ENCODE results near the gene TSEN2. TPM values are rescaled to one million over a fixed set of nuclear protein-coding genes. Genes with fewer than 3 reads are reported as not detected.

Gene TSEN2
- total RNA-seq (2013; cell fraction: nucleolus; rRNA removed) = 93.6 and 95.4 TPM in 2 replicates
- 23.5 and 24.4 TPM in 2 replicates for total RNA-seq (2014; rRNA removed)
- 22.9 and 26.9 TPM in 2 replicates for total RNA-seq (2014; rRNA removed; fragmentation: Illumina TruSeq; extraction: Trizol)
- 17.7 and 17.8 TPM in 2 replicates for total RNA-seq (2021)
- 8.3 TPM for polyA plus RNA-seq (2011; ENCODE audit: low read depth)
- polyA plus RNA-seq (2011; rRNA removed) = 17.8 and 18.9 TPM in 2 replicates
- polyA plus RNA-seq (2011; cell fraction: cytosol; rRNA removed) = 9.3 and 9.7 TPM in 2 replicates
- 17.1 and 24.6 TPM in 2 replicates for polyA plus RNA-seq (2011; cell fraction: nucleus; rRNA removed)
- polyA plus RNA-seq (2012) = 8.6 and 9.0 TPM in 2 replicates
- 24.1 and 25.0 TPM in 2 replicates for polyA plus RNA-seq (2014; fragmentation: Illumina TruSeq; extraction: Trizol)
- 10 to 100 TPM; 24.5 TPM for polyA plus RNA-seq (2014; fragmentation: Nextera tagmentation; extraction: Ambion mirVana)
- polyA plus RNA-seq (2014; rRNA removed) = 18.2 and 21.2 TPM in 2 replicates
- 10 to 100 TPM; 26.7 to 32.3 TPM for polyA plus RNA-seq (2016; fragmentation: Nextera tagmentation; extraction: Ambion mirVana)
- polyA minus RNA-seq (2011; rRNA and poly(A)+ RNA removed) = 16.5 and 19.0 TPM in 2 replicates
- 5.3 and 5.6 TPM in 2 replicates for polyA minus RNA-seq (2011; cell fraction: cytosol; rRNA and poly(A)+ RNA removed)
- polyA minus RNA-seq (2011; cell fraction: nucleus; rRNA and poly(A)+ RNA removed) = 11.2 and 20.6 TPM in 2 replicates
- percentile 71 among the genes with signal in this experiment for Bru-seq, nascent RNA
- BruChase-seq, experiment 1, labeled RNA remaining after a 6-hour chase = percentile 70 among the genes with signal in this experiment
- percentile 70 among the genes with signal in this experiment for BruChase-seq, experiment 2, labeled RNA remaining after a 2-hour chase
- long read RNA-seq, experiment 1, partial matches to known transcripts = 6 of 10 reads
- long read RNA-seq, experiment 1, other reads (novel, unspliced or antisense) = 4 of 10 reads
- long read RNA-seq, experiment 2, transcript TSEN2-204 (10 exons, 2,279 nt) = major isoform, 5 of 138 reads
- long read RNA-seq, experiment 2, partial matches to known transcripts = 52 of 138 reads
- long read RNA-seq, experiment 2, other reads (novel, unspliced or antisense) = 77 of 138 reads

GRCh38 chr3:12484198-12484982, at the start of gene TSEN2:
TSS of gene TSEN2 (plus strand) at chr3:12484480. CDS start at chr3:12489801, 5,321 bp downstream.
- Histone ChIP-seq H3K27me3 (replicated peaks in 1 of 2; ENCODE audit: control insufficient read depth in 2 of 2, insufficient read depth in 2 of 2, low read length in 1 of 2) (no peaks in the 10 kb centered on the region), H2AFZ (ENCODE audit: control insufficient read depth, low read depth, low read length) (peak within 1 kb of the TSS; percentile 91), H3K9me3 (replicated peaks; ENCODE audit: control insufficient read depth, insufficient read depth, low read length) (no peaks in the 10 kb centered on the region), H3K4me3 (peak within 1 kb of the TSS; percentile 95), H3K79me2 (ENCODE audit: control insufficient read depth, insufficient read depth, low read length) (peaks cover 19% of the 10 kb centered on the region), H3K9ac (ENCODE audit: control insufficient read depth, insufficient read depth, low read length) (peak within 1 kb of the TSS; percentile 88), H3K4me1 (ENCODE audit: control insufficient read depth, insufficient read depth, low read length) (peaks cover 5% of the 10 kb centered on the region; the same call in 1 of the 2 replicates), H3K4me2 (ENCODE audit: control insufficient read depth, insufficient read depth) (peak within 1 kb of the TSS; percentile 99), H3K36me3 (ENCODE audit: control insufficient read depth in 2 of 2, insufficient read depth in 2 of 2, low read length in 1 of 2) (no peaks in the 10 kb centered on the region), H4K20me1 (ENCODE audit: control insufficient read depth, insufficient read depth) (no peaks in the 10 kb centered on the region), H3K27ac (ENCODE audit: control insufficient read depth, insufficient read depth) (peak within 1 kb of the TSS; percentile 69)
- ChIA-PET RAD21 (ENCODE audit: unreplicated experiment) (interaction anchor here (0.5 to 3.8 kb wide), 19 partner anchors 72 to 352 kb away, joined by 3 to 35 read pairs (median 3); partner anchors contain the start of genes MKRN2 and RAF1), SMC1A (ENCODE audit: uncharacterized antibody, unreplicated experiment) (interaction anchor here (0.9 to 3.1 kb wide), 8 partner anchors 11 to 349 kb away, joined by 3 to 27 read pairs (median 8); partner anchors contain the start of gene MKRN2OS), CTCF (interaction anchor here (0.5 to 4.8 kb wide), 24 partner anchors 9 to 407 kb away, joined by 3 to 40 read pairs (median 4); partner anchors contain the start of genes MKRN2 and RPL32), POLR2A (interaction anchor here (0.5 to 2.8 kb wide), 10 partner anchors 72 to 1949 kb away, joined by 3 to 12 read pairs (median 4); partner anchors contain the start of gene RPL32)
- DNase-seq (ENCODE audit: low read depth, low spot score) (peak; percentile 88), ATAC-seq (peak; percentile 96), FAIRE-seq (peak; percentile 80)
- in situ Hi-C loops (cut with MboI) (no loop called here), intact Hi-C loops (cut with micrococcal nuclease; ENCODE audit: unreplicated experiment) (loop anchor here (1.0 to 5.0 kb wide), 3 partner anchors 72 to 292 kb away; partner anchors contain the start of gene MKRN2)
- no TSS peak for BruUV-seq (replicated peaks)
- WGBS (ENCODE audit: insufficient coverage, insufficient replicate concordance, low lambda C conversion rate, missing lambda C conversion rate) = 1% methylated on average over 69 of the region's 69 CpGs
- TF ChIP-seq CREB1 (IDR thresholded peaks at IDR 0.05; ENCODE audit: low read depth) (no peak; the same call in 1 of the 2 replicates), USF2 (IDR thresholded peaks at IDR 0.05; ENCODE audit: borderline replicate concordance, low read depth, low read length) (peak; percentile 29; the same call in 1 of the 2 replicates), ATF3 (IDR thresholded peaks at IDR 0.05; ENCODE audit: borderline replicate concordance, extremely low read depth, low read depth, low read length) (peak; percentile 72; the same call in 1 of the 2 replicates), ZBTB33 (IDR thresholded peaks at IDR 0.05) (no peak), PML (IDR thresholded peaks at IDR 0.05; ENCODE audit: low read length) (peak; percentile 47; the same call in 1 of the 2 replicates), CHD2 (IDR thresholded peaks at IDR 0.05; ENCODE audit: borderline replicate concordance, low read depth, low read length) (peak; percentile 57; the same call in 1 of the 2 replicates), RAD51 (IDR thresholded peaks at IDR 0.05) (peak; percentile 89; the same call in 1 of the 2 replicates), IKZF1 (conservative IDR thresholded peaks at IDR 0.05) (peak; percentile 98), POLR2AphosphoS5 (IDR thresholded peaks at IDR 0.05; ENCODE audit: low read length) (peak; percentile 81), TARDBP (IDR thresholded peaks at IDR 0.05; ENCODE audit: borderline replicate concordance) (0 out of 2 replicates have a peak, but pooled peaks have one; percentile 51), TAF1 (IDR thresholded peaks at IDR 0.05; ENCODE audit: borderline replicate concordance, low read depth, low read length) (peak; percentile 74; the same call in 1 of the 2 replicates), PBX3 (IDR thresholded peaks at IDR 0.05; ENCODE audit: insufficient replicate concordance, low read depth, low read length) (peak; percentile 33), MXI1 (IDR thresholded peaks at IDR 0.05; ENCODE audit: low read depth, low read length) (peak; percentile 98)
